ENCODE data around the gene TMEM134. TPM values are rescaled to one million over a fixed set of nuclear protein-coding genes. Genes with fewer than 3 reads are reported as not detected.
A peak's percentile ranks its signal among the peaks of the same experiment; 100 is the strongest.
"Not testable (repeated sequence)": the region's sequence is repeated elsewhere in the genome, so short reads cannot be mapped to it uniquely, and the experiment has no call there.

The TMEM134 gene, protein sequence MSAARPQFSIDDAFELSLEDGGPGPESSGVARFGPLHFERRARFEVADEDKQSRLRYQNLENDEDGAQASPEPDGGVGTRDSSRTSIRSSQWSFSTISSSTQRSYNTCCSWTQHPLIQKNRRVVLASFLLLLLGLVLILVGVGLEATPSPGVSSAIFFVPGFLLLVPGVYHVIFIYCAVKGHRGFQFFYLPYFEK
- total RNA-seq (2014; rRNA removed; shearing (Covaris generic)), result 88.8 and 126 TPM in 2 replicates

DNA sequence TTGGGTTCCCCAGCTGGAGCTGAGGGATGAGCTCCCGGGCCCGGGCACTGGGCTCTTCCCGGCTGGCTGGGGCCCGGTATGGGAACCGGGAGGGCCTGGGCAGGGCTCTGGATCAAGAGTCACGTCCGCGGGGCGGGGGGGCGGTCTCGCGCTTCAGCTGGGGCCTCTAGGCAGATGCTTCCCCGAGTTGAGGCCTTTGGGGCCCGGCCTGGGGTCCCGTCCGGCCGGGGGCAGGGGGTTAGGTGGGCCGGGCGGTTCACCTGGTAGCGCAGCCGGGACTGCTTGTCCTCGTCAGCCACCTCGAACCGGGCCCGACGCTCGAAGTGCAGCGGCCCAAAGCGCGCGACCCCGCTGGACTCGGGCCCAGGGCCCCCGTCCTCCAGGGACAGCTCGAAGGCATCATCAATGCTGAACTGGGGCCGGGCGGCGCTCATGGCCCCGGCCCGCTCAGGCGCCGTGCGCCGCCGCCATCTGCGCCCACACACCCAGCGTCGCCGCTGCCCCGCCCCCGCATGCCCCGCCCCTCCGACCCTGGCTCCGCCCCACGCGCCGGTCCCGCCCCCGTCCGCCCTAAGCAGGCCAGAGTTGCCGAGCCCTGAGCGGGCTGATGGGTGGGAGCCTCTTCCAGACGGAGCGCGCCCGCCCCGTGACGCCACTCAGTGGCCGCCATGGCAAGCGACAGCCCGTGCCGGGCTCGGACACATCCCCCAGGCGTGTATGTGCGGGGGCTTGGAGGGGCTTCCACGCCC, at the start of gene TMEM134:
Gene TMEM134 (minus strand): TSS at position 493 of the 749 bp plus-strand sequence. CDS start 59 bp downstream, at position 434.
- DNase-seq (ENCODE audit: low spot score), result peak; percentile 94
- in situ Hi-C loops (cut with HindIII; ENCODE audit: low sequenced_read_pairs), result no loop called here

DNA sequence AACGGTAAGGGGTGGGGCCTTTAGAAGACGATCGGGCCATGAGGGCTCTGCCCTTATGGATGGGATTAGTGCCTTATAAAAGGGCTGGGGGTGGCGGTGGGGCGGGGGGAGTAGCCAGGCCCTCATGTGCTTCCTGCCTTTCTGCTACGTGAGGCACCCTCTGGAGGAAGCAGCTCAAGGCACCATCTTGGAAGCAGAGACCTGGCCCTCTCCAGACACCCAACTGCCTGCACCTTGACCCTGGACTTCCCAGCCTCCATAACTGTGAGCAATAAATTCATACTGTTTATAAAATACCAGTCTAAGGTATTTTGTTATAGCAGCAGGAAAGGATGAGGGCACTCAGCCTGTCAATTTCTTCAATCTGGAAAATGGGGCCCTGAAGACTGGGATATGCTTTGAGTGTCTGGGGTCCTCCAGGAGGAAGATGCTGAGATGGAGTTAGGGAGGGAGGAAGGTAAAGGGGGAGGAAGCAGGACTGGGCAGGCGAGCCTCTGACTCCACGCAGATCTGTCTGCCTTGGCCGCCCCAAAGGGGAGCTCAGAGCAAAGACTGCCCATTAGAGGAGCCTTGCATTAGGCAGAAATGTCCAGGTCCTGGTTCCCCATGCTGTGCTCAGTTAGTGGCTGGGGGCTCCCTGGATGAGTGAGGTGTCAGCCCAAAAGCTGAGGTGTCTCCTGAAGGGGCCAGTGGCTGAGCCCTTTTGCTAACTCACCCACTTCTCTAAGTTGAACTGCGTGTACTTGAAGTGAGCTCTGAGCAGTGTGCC, 48.9 kb upstream of the TMEM134 start:
- in situ Hi-C loops (cut with HindIII; ENCODE audit: low sequenced_read_pairs), result no loop called here
- DNase-seq (ENCODE audit: low spot score), result no peak

DNA sequence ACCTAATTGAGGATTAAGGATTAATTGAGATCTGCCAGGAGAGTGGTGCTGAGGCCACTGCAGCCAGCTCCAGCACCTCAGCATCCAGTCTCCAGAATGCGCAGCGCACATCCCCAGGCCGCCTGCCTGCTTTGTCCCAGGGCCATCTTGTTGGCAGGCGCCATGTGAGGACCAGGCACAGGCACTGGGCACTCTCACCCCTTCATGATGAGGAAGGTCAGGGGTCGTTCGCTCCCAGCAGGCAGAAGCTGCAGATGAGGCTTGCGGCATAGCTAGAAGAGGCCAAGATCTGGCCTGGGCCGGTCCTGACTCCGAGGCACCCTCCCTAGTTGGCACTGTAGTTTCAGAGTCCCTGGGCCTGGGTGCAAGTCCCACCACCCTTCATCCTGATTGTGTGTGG, 47.8 kb upstream of the TMEM134 start:
- in situ Hi-C loops (cut with HindIII; ENCODE audit: low sequenced_read_pairs), result no loop called here
- no peak for DNase-seq (ENCODE audit: low spot score)

DNA sequence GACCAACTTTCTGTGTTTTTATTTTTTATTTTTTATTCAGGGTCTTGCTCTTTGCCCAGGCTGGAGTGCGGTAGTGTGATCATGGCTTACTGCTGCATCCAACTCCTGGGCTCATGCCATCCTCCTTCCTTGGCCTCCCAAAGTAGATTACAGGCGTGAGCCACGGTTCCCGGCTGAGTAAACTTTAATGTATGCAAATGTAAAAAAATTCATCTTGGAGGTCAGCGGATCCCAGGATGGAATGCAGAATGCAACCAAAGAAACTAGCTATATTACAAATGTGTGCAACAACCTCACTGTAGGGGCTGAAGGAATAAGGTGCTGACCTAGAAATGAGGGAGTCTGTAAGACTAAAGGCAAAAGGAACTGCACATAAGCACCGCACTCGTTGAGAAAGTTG, 45.1 kb upstream of the TMEM134 start:
- no peak for DNase-seq (ENCODE audit: low spot score)
- in situ Hi-C loops (cut with HindIII; ENCODE audit: low sequenced_read_pairs), result no loop called here

DNA sequence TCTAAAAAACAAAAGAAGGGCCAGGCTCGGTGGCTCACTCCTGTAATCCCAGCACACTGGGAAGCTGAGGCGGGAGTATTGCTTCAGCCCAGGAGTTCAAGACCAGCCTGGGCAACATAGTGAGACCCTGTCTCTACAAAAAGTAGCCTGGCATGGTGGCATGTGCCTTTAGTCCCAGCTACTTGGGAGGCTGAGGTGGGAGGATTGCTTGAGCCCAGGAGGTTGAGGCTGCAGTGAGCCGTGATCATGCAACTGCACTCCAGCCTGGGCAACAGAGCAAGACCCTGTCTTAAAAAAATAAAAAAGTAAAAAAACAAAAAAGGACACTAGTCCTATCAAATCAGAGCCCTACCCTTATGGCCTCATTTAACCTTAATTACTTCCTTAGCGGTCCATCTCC, 42.5 kb upstream of the TMEM134 start:
- in situ Hi-C loops (cut with HindIII; ENCODE audit: low sequenced_read_pairs), result not testable (repeated sequence)

DNA sequence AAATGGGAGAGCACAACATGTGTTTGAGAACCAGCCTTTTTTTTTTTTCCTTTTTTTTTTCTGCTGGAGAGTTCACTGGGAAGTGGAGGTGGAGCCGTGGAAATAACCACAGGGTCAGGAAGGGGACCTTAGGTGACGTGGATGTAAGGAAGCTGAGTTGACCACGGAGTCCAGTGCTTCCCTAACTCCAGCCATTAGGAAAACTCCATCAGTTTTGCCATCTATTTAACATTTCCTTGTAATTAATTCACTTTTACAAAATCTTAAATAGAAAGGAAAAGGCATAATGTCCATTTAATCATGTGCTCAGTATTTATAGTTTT, 40.9 kb upstream of the TMEM134 start:
- in situ Hi-C loops (cut with HindIII; ENCODE audit: low sequenced_read_pairs), result no loop called here
- no peak for DNase-seq (ENCODE audit: low spot score)

More for the DNA sequence above, 42.5 kb upstream of the TMEM134 start:
- not testable (repeated sequence) for DNase-seq (ENCODE audit: low spot score)

DNA sequence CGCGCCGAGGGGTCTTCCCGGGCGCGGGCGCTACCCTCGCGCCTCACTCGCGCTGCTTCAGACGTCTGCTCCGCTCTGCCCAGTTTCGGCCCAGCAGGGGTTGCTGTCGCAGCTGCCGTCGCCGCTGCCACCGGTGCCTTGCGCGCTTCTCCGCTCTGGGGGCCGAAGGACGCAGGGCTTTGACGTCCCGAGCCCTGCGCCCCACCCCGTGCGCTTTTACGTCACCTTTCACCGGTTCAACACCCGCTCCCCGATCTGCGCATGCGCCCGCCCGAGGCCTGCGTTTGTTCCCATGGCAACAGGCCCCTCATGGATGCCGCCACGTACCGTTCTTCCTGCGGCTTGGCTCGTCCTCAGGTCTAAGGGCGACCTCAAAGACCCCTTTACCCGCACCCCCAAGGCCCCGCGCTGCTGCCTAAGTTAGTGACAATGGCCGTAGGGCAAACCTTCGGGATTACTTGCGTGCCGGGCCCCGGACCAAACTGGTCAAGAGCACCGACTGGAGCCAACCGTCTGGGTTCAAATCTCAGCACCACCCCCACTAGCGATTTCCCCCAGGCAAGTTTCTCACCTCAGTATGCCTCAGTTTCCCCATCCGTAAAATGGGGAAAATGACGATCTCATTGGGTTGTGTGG, 39.6 kb upstream of the TMEM134 start:
- peak; percentile 97 for DNase-seq (ENCODE audit: low spot score)
- in situ Hi-C loops (cut with HindIII; ENCODE audit: low sequenced_read_pairs), result no loop called here

DNA sequence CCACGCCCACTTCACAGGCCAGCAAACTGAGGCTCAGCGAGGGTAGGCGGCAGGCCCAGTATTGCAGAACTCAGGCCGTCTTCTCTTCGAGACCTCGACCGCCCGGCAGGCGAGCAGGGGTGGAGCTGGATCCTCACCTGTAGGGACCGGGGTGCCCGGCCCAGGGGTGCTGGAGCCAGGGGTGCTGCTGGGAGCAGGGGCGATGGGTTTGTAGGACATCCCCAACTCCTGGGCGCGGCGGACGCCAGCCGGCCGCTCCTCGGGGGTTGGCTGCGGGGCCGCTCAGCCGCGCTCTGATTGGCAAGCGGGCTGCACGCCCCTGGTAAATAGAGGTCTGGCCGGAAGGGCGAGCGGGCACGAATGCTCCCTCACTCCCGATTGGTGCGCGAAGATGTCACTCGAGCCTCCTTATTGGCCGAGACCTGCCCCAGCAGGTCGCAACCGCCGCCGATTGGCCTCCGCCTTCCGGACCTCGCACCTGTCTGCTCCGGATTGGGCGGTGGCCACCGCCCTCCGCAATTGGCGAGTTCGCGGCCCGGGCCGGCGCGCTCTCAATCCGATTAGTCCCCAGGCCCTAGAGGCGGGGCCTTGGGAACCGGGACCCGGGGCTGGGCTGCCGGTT, 38.9 kb upstream of the TMEM134 start, which contains the start of gene CDK2AP2:
Gene CDK2AP2 (minus strand): TSS at position 299 of the 622 bp plus-strand sequence. CDS start 80 bp downstream, at position 219.
- peak; percentile 99 for DNase-seq (ENCODE audit: low spot score)
- in situ Hi-C loops (cut with HindIII; ENCODE audit: low sequenced_read_pairs), result no loop called here

DNA sequence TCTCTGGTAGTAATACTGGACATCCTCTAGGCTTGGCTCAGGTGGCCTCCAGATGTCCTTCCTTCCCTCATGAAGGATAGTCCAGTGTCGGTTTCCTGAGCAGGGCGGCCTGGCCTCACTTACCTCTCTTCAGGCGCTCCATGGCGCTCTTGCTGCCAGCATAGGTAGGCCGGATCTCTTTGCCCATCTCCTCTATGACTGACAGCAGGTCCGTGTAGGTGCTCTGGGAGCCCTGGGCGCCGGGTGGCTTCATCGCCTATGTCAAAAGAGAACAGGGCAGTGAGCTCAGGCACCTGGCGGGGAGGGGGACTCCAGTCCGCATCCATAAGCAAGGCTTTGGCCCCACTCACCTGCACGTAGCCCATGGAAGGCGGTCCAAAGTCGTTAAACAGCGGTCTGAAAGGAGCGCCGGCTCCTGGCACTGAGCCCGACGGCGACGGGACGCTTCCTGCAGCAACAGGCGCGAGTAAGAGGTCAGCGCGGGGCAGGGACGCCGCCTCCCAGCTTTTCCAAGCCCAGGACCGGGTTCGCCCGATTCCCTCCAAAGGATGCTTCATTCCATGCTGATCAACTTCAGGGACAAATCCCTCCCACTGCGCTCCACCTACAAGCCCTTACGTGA, 38.3 kb upstream of the TMEM134 start:
- in situ Hi-C loops (cut with HindIII; ENCODE audit: low sequenced_read_pairs), result no loop called here
- DNase-seq (ENCODE audit: low spot score), result no peak

DNA sequence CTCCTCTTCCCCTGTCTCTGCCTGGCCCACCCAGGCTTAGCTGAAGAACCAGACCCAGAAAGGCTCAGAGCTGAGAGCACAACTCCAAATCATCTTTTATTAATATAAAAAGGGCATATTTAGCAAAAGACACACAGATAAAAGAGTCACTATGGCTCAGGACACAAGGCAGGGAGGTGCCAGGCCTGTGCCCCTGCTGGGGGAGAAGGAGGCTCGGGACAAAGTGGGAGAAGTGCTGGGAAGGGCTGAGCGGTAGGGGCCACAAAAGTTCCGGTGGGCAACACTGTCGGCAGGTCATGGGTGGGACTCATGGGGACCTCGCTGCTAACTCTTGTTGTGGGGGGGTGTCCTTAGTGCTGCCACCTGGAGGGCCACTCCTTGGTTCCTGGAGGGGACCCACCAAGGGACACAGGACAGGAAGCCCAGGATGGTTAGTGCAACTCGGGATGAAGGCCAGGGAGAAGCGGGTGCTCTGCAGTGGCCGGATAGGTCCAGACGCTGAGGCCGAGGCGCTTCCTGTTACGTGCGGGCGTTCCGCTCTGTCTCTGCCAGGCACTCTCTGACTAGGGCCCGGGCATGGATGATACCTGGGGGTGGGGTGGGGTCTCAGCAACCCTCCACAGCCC, 37.5 kb upstream of the TMEM134 start:
- DNase-seq (ENCODE audit: low spot score), result no peak
- in situ Hi-C loops (cut with HindIII; ENCODE audit: low sequenced_read_pairs), result no loop called here

DNA sequence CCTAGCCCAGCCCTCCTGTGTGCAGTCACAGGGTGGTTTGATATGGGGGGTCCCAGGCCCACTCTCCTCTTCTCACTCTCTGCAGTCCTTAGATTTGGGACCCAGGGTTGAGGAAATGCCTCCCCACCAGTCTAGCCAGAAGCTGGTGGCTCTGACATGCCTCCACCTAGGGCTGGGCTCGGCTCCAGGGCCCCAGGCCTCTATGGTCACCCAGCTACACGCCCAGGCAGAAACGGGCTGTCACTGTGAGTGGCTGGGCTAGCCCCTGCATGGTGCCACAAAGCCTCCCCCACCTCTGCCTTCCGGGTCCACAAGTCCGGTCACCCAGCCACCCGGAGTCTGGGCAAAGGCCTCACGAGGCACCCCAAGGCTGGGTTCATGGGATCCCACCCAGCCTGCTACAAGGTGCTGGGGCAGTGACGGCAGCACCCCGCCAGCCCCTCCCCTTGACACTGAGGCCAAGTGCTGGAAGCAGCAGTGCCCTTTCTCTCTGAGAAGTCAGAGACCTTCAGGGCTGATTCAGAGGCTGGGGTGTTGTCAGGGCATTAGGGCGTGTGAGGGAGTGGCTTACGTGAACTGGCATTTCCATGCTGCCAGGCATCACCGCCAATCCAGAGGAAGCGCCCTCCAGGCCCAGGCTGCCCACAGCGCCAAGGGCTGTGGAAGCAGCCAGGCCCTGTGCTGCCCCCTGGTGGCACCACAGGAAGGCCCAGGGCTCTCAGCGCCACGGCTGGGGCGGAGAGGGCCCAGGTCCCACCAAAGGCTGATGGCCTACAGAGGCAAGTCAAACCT, 36.8 kb upstream of the TMEM134 start:
- in situ Hi-C loops (cut with HindIII; ENCODE audit: low sequenced_read_pairs), result no loop called here

DNA sequence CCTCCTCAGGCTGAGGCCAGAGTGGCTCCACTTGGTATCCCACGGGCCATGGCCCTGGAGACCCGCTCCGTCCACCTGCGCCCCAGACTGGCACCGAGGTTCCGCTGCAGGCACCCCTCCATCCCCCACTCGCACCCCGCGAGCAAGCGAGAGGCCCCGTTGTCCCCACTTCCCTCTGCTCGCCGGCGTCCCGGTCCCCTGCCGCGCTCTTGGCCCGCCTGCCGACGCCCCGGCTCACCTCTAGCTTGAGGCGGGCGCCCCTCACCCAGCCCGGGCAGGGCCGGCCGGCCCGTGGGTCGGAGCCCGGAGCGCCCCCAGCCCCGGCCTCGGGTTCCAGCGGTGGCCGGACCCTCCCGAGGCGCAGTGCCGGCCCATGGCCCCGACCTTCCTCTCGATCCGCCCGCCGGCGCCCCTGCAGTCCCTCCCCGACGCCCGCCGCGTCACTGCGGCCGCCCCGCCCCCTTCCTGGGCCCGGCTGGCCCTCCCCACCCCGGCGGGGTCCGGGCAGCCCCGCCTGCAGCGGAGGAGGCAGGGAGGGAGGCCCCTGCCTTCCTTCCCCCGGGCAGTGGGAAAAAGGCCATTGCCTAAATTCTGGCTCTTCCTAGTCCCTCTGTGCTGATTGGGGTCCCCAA, 36.0 kb upstream of the TMEM134 start, which contains the start of gene PITPNM1:
Gene PITPNM1 (minus strand): TSS at position 414 of the 632 bp plus-strand sequence. CDS start 1,183 bp downstream, outside the sequence.
- peak; percentile 30 for DNase-seq (ENCODE audit: low spot score)
- in situ Hi-C loops (cut with HindIII; ENCODE audit: low sequenced_read_pairs), result no loop called here

More for the DNA sequence above, 36.8 kb upstream of the TMEM134 start:
- DNase-seq (ENCODE audit: low spot score), result peak; percentile 94

DNA sequence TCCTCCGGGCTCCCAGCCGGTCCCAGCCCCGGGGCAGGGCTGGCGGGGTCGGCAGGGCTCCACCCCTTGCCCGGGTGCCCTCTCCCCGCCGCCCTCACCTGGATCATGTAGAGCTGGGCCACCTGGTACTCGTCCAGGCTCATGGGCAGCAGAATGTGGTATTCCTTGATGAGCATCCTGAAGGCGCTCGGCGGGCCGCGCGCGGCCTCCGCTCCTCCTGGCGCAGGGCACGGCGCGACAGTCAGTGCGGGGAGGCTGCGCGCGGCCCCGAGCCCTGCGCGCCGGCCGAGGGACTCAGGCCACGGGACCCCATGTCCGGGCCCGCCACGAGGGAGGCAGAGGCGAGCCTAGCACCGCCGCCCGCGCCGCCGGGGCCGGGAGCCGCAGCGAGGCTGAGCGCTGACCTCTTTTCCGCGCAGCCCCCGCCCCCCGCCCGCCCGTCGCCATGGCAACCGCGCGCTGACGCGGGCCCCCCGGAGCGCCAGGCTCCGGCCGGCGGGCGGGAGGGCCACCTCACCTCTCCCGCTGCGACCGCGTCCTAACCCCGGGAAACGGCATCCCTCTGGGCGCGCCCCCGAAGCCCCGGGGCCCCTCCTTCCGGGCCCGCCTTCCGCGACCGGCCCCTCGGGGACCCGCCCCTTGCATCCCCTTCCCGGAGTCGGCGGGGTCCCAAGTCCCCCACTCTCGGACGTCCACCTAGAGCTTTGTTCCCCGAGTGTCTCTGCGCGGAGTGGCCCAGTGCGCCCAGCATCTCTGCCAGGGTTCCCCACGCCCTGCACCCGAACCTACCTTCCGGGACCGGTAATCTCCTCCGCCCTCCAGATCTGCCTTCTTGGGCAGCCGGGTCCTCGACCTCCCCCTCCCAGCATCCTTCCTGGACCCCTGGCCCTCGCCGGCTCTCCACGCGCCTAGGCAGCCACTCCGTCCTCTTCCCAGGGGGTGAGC, 35.2 kb upstream of the TMEM134 start:
- in situ Hi-C loops (cut with HindIII; ENCODE audit: low sequenced_read_pairs), result no loop called here
- DNase-seq (ENCODE audit: low spot score), result peak; percentile 50

DNA sequence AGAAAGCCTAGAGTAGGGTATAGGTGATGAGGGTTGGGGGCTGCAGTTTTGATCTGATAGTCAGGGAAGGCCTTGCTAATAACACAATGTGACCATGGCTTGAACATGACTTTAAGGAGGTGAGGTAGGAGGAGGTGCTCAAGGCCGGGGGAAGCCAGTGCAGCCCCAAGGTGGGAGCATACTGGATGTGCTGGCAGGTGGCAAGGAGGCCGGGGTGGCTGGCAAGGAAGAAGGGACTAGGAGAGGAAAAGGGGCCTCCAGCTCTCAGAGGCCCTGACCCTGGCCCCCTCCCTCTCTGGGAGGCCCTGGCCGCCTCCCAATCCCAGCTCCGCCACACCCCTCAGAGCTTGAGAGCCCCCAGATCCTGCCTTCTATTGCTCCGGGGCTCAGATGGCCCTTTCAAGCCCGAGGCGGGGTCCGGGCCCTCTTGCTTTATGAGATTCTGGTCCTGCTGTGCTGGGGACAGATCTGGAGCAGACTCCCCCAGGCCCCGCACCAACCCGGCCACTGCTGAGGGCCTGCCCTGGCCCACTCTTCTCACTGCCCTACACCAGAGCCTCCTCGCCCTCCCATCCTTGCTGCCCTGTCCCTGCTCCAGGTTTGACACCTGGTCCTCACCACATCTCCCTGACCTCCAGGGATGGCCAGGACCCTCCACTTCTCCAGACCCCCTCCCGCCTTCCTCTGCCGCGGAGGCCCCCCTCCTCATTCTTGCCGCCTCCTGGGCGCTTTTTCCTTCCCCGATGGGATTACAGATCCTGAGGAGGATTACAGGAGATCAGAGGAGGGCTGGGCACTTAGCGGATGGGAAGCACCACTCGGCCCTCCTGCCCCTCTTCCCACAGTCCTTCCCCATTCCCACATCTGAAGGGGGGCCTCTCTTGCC, 34.3 kb upstream of the TMEM134 start:
- no peak for DNase-seq (ENCODE audit: low spot score)
- in situ Hi-C loops (cut with HindIII; ENCODE audit: low sequenced_read_pairs), result no loop called here
